Thoracic aorta (tissue), 2 donors: ENCODE measurements around the gene NTNG1. TPM values are rescaled to one million over a fixed set of nuclear protein-coding genes. Genes with fewer than 3 reads are reported as not detected.

Experiments
- ATAC-seq: fragments of 150-250 bp; one replicate; pipeline ENCODE4 v1.8.0; 2017; ENCODE audit warnings: low read depth; ENCODE audit not compliant: insufficient number of reproducible peaks, low FRiP score
- DNase-seq: peaks from one replicate; pipeline ENCODE4 v3.0.0-alpha.2; 2020; ENCODE audit warnings: low spot score
- H3K27ac ChIP-seq, 2 donors: fragments of 200-600 bp; sonication (generic); 1 replicate in 1 of 2; 2 replicates in 1 of 2; pipeline ENCODE4 v1.5.1; 2016; ENCODE audit warnings: mild to moderate bottlenecking in 2 of 2, moderate library complexity in 2 of 2
- H3K27me3 ChIP-seq: fragments of 200-600 bp; sonication (generic); replicated peaks from 2 replicates; pipeline ENCODE4 v1.6.0; 2016; ENCODE audit warnings: mild to moderate bottlenecking; ENCODE audit not compliant: insufficient read depth
- H3K36me3 ChIP-seq: fragments of 200-600 bp; sonication (generic); one replicate; pipeline ENCODE4 v1.5.1; 2016
- H3K4me1 ChIP-seq, 2 donors: fragments of 200-600 bp; sonication (generic); 1 replicate in 1 of 2; 2 replicates in 1 of 2; pipeline versions ENCODE4 v1.5.1 to v1.6.0; 2016; ENCODE audit warnings: low read depth in 2 of 2, mild to moderate bottlenecking in 1 of 2; ENCODE audit not compliant: control insufficient read depth in 1 of 2
- H3K4me3 ChIP-seq: fragments of 200-600 bp; sonication (generic); 2 replicates; pipeline ENCODE4 v1.5.1; 2016; ENCODE audit warnings: mild to moderate bottlenecking
- H3K9me3 ChIP-seq: fragments of 200-600 bp; sonication (generic); 2 replicates; pipeline ENCODE4 v1.5.1; 2016
- total RNA-seq, 2 donors: library from RNA; depleted of rRNA; stranded (reverse); fragments of >200 nt; gene quantifications; one replicate each; pipeline versions ENCODE4 v1.1.0 to v1.2.3, GENCODE V29; 2016
- TF ChIP-seq, protein P1 (sequence below): fragments of 200-600 bp; sonication (generic); IDR thresholded peaks from one replicate; pipeline ENCODE4 v1.5.1; 2019; ENCODE audit warnings: antibody characterized with exemption

Gene NTNG1
- total RNA-seq, 2 donors from 2014 or later = 0.99 to 1.4 TPM

DNA sequence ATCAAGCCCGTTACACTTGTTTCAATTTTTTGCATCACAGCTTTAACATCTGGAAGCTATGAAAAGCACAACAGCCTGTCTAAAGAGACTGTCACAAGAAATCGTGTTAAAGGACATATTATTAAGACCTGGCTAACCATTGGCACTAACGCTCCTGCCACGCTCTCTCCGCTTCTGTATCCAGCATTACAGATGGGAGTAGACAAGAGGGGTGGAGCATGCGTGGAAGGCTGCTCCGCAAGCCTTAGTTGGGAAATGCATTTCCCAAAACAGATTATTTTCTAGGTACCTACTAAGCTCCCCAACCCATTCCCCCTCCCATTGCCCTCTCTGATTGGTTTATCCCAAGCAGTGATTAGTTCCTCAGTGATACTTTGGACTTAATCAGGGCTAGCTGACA is 72.4 kb downstream of the NTNG1 start:
- no peaks in the 10 kb centered on the region for H3K36me3 ChIP-seq
- H3K4me3 ChIP-seq = no peak overlapping the region
- TF ChIP-seq, protein P1, sequence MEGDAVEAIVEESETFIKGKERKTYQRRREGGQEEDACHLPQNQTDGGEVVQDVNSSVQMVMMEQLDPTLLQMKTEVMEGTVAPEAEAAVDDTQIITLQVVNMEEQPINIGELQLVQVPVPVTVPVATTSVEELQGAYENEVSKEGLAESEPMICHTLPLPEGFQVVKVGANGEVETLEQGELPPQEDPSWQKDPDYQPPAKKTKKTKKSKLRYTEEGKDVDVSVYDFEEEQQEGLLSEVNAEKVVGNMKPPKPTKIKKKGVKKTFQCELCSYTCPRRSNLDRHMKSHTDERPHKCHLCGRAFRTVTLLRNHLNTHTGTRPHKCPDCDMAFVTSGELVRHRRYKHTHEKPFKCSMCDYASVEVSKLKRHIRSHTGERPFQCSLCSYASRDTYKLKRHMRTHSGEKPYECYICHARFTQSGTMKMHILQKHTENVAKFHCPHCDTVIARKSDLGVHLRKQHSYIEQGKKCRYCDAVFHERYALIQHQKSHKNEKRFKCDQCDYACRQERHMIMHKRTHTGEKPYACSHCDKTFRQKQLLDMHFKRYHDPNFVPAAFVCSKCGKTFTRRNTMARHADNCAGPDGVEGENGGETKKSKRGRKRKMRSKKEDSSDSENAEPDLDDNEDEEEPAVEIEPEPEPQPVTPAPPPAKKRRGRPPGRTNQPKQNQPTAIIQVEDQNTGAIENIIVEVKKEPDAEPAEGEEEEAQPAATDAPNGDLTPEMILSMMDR = no peak
- no peaks in the 10 kb centered on the region for H3K4me1 ChIP-seq
- no peaks in the 10 kb centered on the region for H3K27me3 ChIP-seq
- ATAC-seq (no peak), DNase-seq (no peak)
- H3K9me3 ChIP-seq = no peaks in the 10 kb centered on the region
- H3K27ac ChIP-seq = no peak overlapping the region

DNA sequence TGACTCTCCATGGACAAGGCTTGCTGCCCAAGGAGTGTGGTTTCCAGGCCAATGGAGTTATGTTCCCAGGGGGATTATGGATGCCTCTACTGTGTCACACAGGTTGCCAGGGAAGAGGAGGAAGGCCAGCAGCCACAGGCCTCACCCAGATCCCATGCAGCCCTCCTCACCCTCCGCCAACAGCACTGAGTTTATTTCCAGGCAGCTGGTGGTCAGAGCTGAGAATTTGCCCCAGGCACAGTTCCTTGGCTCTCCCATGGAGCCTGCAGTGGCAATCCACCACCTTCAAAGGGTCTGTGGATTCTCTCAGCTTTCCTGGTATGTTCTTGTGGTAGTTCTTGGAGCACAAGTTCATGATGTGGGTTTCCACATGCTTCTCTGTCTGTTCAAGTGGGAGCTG is 79.2 kb downstream of the NTNG1 start:
- TF ChIP-seq, protein P1 = no peak
- no peaks in the 10 kb centered on the region for H3K9me3 ChIP-seq
- no peak overlapping the region for H3K27ac ChIP-seq
- no peak for ATAC-seq
- no peaks in the 10 kb centered on the region for H3K27me3 ChIP-seq
- no peaks in the 10 kb centered on the region for H3K36me3 ChIP-seq
- no peak for DNase-seq
- no peaks in the 10 kb centered on the region for H3K4me1 ChIP-seq
- no peak overlapping the region for H3K4me3 ChIP-seq

GRCh38 chr1:107225706-107226105 is 84.9 kb downstream of the NTNG1 start:
- no peaks in the 10 kb centered on the region for H3K36me3 ChIP-seq

DNA sequence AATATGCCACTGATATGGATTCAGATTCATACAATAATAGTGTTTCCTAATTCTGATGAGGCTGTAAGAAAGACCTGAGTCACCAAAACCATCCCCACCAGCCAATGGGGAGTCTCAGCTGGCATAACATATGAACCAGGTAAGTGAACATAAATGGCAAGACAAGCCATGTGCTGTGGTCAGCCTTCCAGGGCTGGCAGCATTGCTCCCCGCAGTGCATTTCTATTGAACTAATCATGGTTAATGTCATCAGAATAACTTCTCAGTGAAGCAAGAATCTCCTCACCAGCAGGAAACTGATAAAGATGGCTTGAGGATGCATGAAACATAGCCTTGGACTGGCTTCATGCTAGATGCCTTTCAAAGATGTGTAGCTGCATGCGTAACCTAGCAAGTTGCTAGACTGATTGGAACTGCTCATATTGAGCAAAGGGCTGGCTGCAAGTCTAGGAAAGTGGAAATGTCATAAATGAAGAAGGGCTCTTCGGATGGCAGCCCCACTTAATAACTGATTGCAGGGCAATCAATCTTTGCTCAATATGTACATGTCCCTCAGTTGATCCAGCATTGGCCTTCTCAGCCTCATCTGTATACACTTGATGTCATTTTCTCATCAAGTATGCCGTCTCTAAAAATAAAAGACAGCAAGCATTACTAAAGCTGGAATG is 88.0 kb downstream of the NTNG1 start:
- no peaks in the 10 kb centered on the region for H3K27me3 ChIP-seq
- no peaks in the 10 kb centered on the region for H3K9me3 ChIP-seq
- no peak overlapping the region for H3K4me3 ChIP-seq
- ATAC-seq (no peak), DNase-seq (no peak)
- TF ChIP-seq, protein P1 = no peak
- H3K36me3 ChIP-seq = no peaks in the 10 kb centered on the region
- H3K4me1 ChIP-seq = no peaks in the 10 kb centered on the region
- no peak overlapping the region for H3K27ac ChIP-seq

More at GRCh38 chr1:107225706-107226105, 84.9 kb downstream of the NTNG1 start:
- DNase-seq (no peak), ATAC-seq (no peak)
- Histone ChIP-seq H3K4me1 (no peaks in the 10 kb centered on the region), H3K27me3 (no peaks in the 10 kb centered on the region), H3K4me3 (no peak overlapping the region), H3K27ac (no peak overlapping the region), H3K9me3 (no peaks in the 10 kb centered on the region)
- TF ChIP-seq, protein P1 = no peak

DNA sequence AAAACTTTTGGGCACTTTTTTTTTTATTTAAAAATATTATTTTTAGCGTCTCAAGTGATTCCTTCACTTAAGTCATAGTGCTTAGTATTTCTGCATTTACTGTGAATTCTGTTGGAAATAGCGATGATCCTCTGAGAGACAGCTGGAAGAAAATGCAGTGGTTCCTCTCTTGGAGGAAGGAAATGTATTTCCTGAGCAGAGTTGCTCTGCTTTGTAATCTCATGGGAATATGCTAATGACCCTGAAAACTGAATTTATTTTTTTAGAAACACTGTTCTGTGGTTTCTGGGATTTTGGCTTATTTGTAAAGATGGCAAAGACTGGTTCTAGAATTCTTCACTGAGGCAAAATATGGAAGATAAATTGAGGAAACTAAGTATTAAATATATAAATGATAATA is 88.9 kb downstream of the NTNG1 start:
- Histone ChIP-seq H3K4me3 (no peak overlapping the region), H3K27ac (no peak overlapping the region), H3K4me1 (no peaks in the 10 kb centered on the region), H3K36me3 (no peaks in the 10 kb centered on the region), H3K9me3 (no peaks in the 10 kb centered on the region), H3K27me3 (no peaks in the 10 kb centered on the region)
- ATAC-seq (no peak), DNase-seq (no peak)
- TF ChIP-seq, protein P1 = no peak
